C4-2B (cell line): Measurements from ENCODE around the gene BCORL1.

Experiments used
- CTCF ChIP-seq: fragments of 450-650 bp; conservative IDR thresholded peaks from 2 replicates; pipeline ENCODE4 v1.5.1; 2017; ENCODE audit warnings: mild to moderate bottlenecking
- ZFX ChIP-seq: fragments of 450-650 bp; IDR thresholded peaks from 2 replicates; pipeline ENCODE4 v1.6.1; 2017

DNA sequence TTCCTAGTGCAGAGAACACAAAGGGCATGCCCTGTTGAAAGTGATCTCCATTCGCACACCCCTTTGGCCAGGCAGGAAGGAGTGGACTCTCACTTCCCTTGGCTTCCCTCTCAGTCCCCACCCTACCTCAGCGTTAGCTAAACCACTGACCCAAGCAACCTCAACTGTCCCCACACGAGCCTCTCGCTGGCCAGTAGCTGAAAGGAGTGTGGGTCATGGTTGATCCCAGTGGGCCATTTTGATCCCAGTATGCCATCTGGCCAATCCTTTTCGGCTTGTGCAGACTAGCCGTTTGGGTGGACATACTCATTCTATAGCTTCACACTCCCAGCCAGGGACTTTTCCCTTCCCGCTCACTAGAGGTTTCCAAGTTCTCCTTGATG lies 24.4 kb upstream of the BCORL1 start:
- no peak for TF ChIP-seq CTCF
- no peak for TF ChIP-seq ZFX
